CD14-positive monocyte (primary cell): ENCODE measurements around the gene MYO3B. TPM values are rescaled to one million over a fixed set of nuclear protein-coding genes. Genes with fewer than 3 reads are reported as not detected.

ENCODE experiments used
- DNase-seq, 3 donors: peaks; one replicate each; pipeline ENCODE4 v3.0.0-alpha.2; 2011 to 2022
- H2AFZ ChIP-seq: 2 replicates; pipeline ENCODE4 v1.6.0; 2012; ENCODE audit warnings: mild to moderate bottlenecking, low read depth, low read length, inconsistent platforms; ENCODE audit not compliant: insufficient read depth, poor library complexity, severe bottlenecking
- H3K27ac ChIP-seq, 2 donors: 1 replicate in 1 of 2; 2 replicates in 1 of 2; pipeline ENCODE4 v1.5.1; 2012 to 2013; ENCODE audit warnings: low read length in 2 of 2, control low read depth in 1 of 2, inconsistent platforms in 1 of 2, low read depth in 1 of 2, mild to moderate bottlenecking in 1 of 2
- H3K27me3 ChIP-seq, 2 donors: one replicate each; pipeline versions ENCODE4 v1.6.0 to v1.6.1; 2011 to 2013; ENCODE audit warnings: low read length in 2 of 2; ENCODE audit not compliant: control insufficient read depth in 2 of 2, insufficient read depth in 2 of 2
- H3K36me3 ChIP-seq, 2 donors: replicated peaks in 1 of 2; 1 replicate in 1 of 2; 2 replicates in 1 of 2; pipeline versions ENCODE4 v1.5.1 to v1.6.1; 2012 to 2013; ENCODE audit warnings: low read length in 2 of 2, control low read depth in 1 of 2, inconsistent platforms in 1 of 2, mild to moderate bottlenecking in 1 of 2; ENCODE audit not compliant: insufficient read depth in 2 of 2, control insufficient read depth in 1 of 2
- H3K4me1 ChIP-seq, 2 donors: 1 replicate in 1 of 2; 2 replicates in 1 of 2; pipeline versions ENCODE4 v1.5.1 to v1.6.1; 2012 to 2013; ENCODE audit warnings: low read length in 2 of 2, control low read depth in 1 of 2, inconsistent platforms in 1 of 2, mild to moderate bottlenecking in 1 of 2, moderate library complexity in 1 of 2; ENCODE audit not compliant: insufficient read depth in 2 of 2, control insufficient read depth in 1 of 2
- H3K4me2 ChIP-seq: replicated peaks from 2 replicates; pipeline ENCODE3; 2012; ENCODE audit warnings: low read length, moderate library complexity, mild to moderate bottlenecking; ENCODE audit not compliant: poor library complexity, severe bottlenecking; ENCODE audit errors: extremely low read depth
- H3K4me3 ChIP-seq, 3 experiments: fragments of 200-600 bp in 1 of 3; sonication (generic) in 1 of 3; replicated peaks in 1 of 3; 1 replicate in 2 of 3; 2 replicates in 1 of 3; pipeline ENCODE4 v1.5.1; 2011 to 2013; ENCODE audit warnings: low read length in 3 of 3, mild to moderate bottlenecking in 3 of 3, control low read depth in 2 of 3, low read depth in 2 of 3, inconsistent platforms in 1 of 3, moderate library complexity in 1 of 3
- H3K79me2 ChIP-seq: 2 replicates; pipeline ENCODE4 v1.6.0; 2012; ENCODE audit warnings: mild to moderate bottlenecking, control low read depth, inconsistent platforms, low read length, moderate library complexity; ENCODE audit not compliant: insufficient read depth
- H3K9ac ChIP-seq: 2 replicates; pipeline ENCODE4 v1.6.0; 2017; ENCODE audit warnings: low read length, mild to moderate bottlenecking; ENCODE audit not compliant: insufficient read depth, poor library complexity, severe bottlenecking
- H3K9me3 ChIP-seq, 2 donors: replicated peaks in 1 of 2; 1 replicate in 1 of 2; 2 replicates in 1 of 2; pipeline versions ENCODE4 v1.5.1 to v1.6.1; 2012 to 2013; ENCODE audit warnings: low read length in 2 of 2, control low read depth in 1 of 2; ENCODE audit not compliant: control insufficient read depth in 1 of 2, insufficient read depth in 1 of 2
- H4K20me1 ChIP-seq: 2 replicates; pipeline ENCODE4 v1.6.0; 2012; ENCODE audit warnings: mild to moderate bottlenecking, low read length, control low read depth, moderate library complexity; ENCODE audit not compliant: insufficient read depth
- H3K27ac Mint-ChIP-seq, 7 donors: one replicate each; pipeline ENCODE4 v1.8.0; 2020; ENCODE audit warnings: mild to moderate bottlenecking in 7 of 7, mixed read lengths in 7 of 7, moderate library complexity in 6 of 7, inconsistent platforms in 2 of 7
- H3K27me3 Mint-ChIP-seq, 3 donors: one replicate each; pipeline ENCODE4 v1.8.0; 2021 to 2022; ENCODE audit warnings: low read depth in 3 of 3, mild to moderate bottlenecking in 3 of 3, mixed read lengths in 3 of 3, moderate library complexity in 3 of 3, inconsistent platforms in 1 of 3
- H3K36me3 Mint-ChIP-seq, 2 donors: one replicate each; pipeline ENCODE4 v1.8.0; 2020; ENCODE audit warnings: mixed read lengths in 2 of 2, inconsistent platforms in 1 of 2, mild to moderate bottlenecking in 1 of 2
- H3K4me1 Mint-ChIP-seq: one replicate; pipeline ENCODE4 v1.8.0; 2020; ENCODE audit warnings: mild to moderate bottlenecking, mixed read lengths
- H3K4me3 Mint-ChIP-seq, 2 donors: one replicate each; pipeline ENCODE4 v1.8.0; 2020; ENCODE audit warnings: mild to moderate bottlenecking in 2 of 2, mixed read lengths in 2 of 2, moderate library complexity in 1 of 2
- H3K9me3 Mint-ChIP-seq, 7 donors: one replicate each; pipeline ENCODE4 v1.8.0; 2020 to 2022; ENCODE audit warnings: mixed read lengths in 7 of 7, mild to moderate bottlenecking in 6 of 7, moderate library complexity in 6 of 7, inconsistent platforms in 2 of 7
- WGBS: methylation state at CpG from one replicate; pipeline ENCODE4 v1.1.5; 2013; ENCODE audit warnings: missing lambda C conversion rate; ENCODE audit not compliant: insufficient coverage; 5-methylcytosine and 5-hydroxymethylcytosine counted together
- intact Hi-C, 2 donors: fragments of 100-400 bp; cut with micrococcal nuclease; formaldehyde crosslinking; loops; one replicate each; pipeline versions ENCODE4 v1.15.0 to v1.15.1; 2023
- polyA plus RNA-seq, 3 donors: library from polyadenylated mRNA; depleted of rRNA in 1 of 3; unstranded in 2 of 3; stranded (reverse) in 1 of 3; fragments of 300-500 nt in 2 of 3; fragments of >200 nt in 1 of 3; fragmentation: Illumina TruSeq in 2 of 3; gene quantifications; 1 replicate in 2 of 3; 2 replicates in 1 of 3; pipeline ENCODE4 v1.2.3, GENCODE V29; 2012 to 2021
- TF ChIP-seq, protein P1 (sequence below): fragments of 200-600 bp; IDR thresholded peaks from one replicate; pipeline ENCODE4 v1.8.0; 2022; ENCODE audit warnings: antibody characterized with exemption, mild to moderate bottlenecking

Gene MYO3B
- polyA plus RNA-seq, 3 donors, result not detected

DNA sequence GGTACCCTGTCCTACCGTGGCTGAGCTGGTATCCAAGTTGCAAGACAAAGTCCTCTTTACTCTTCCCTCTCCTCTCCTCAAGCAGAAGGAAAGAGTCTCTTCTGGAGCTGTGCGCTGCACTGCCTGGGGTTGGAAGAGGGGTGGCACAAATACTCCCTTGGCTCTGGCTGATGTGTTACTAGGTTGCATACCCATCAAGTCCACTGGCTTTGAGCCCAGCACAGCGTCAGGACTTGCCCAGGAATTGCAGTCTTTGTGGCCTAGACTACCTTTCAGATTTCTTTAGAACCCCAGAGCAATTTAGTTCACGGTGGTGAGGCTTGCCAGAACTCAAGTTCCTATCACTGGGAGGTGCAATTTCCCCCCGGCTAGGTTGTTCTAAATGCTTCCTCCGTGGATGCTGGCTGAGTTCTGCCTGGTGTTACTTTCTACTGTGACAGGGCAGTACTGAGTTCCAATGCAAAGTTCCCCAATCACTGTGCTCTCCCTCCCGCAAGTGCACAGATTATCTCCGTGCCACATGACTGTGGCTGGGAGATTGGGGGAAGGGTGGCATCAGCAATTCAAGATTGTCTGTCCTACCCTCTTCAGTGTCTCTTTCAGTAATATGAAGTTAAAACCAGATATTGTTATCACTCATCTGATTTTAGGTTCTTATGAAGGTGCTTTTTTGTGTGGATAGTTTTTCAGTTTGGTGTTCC, 13.4 kb downstream of the MYO3B start:
- intact Hi-C loops, result no loop called here
- 99% methylated on average over 5 of the region's 8 CpGs for WGBS

DNA sequence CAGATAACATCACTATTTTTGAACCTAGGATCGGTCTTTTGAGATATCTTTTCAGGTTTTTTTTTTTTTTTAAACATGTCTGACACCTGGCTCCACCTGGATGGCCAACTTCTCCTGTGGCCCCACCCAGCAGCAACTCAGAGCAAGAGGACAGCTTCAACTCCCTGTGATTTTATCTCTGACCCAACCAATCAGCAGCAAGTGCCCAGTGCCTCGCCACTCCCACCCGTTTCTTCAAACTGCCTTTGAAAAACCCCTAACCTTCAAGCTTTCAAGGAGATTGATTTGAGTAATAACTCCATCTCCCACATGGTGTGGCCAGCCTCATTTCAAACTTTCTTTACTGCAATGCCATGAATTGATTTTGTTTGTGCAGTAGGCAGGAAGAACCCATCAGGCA, 19.0 kb downstream of the MYO3B start:
- WGBS, result 80% methylated on average over 1 of the region's 3 CpGs

More for the DNA sequence above, 13.4 kb downstream of the MYO3B start:
- no peak for DNase-seq
- Histone ChIP-seq H2AFZ (no peak overlapping the region), H3K4me1 (no peaks in the 10 kb centered on the region), H3K27me3 (no peaks in the 10 kb centered on the region), H3K27ac (no peak overlapping the region), H3K9me3 (peaks cover 0 to 13% of the 10 kb centered on the region in 2 donors), H3K4me2 (no peak overlapping the region), H4K20me1 (no peaks in the 10 kb centered on the region), H3K4me3 (no peak overlapping the region), H3K9ac (no peak overlapping the region), H3K36me3 (no peaks in the 10 kb centered on the region), H3K79me2 (no peaks in the 10 kb centered on the region)
- Mint-ChIP-seq H3K36me3 (no peaks in the 10 kb centered on the region), H3K9me3 (peaks cover 10 to 34% (median 20%) of the 10 kb centered on the region in 7 donors), H3K4me3 (no peak overlapping the region), H3K4me1 (no peaks in the 10 kb centered on the region), H3K27me3 (peaks cover 0 to 6% (median 4%) of the 10 kb centered on the region in 3 donors), H3K27ac (no peak overlapping the region)
- TF ChIP-seq, protein P1, sequence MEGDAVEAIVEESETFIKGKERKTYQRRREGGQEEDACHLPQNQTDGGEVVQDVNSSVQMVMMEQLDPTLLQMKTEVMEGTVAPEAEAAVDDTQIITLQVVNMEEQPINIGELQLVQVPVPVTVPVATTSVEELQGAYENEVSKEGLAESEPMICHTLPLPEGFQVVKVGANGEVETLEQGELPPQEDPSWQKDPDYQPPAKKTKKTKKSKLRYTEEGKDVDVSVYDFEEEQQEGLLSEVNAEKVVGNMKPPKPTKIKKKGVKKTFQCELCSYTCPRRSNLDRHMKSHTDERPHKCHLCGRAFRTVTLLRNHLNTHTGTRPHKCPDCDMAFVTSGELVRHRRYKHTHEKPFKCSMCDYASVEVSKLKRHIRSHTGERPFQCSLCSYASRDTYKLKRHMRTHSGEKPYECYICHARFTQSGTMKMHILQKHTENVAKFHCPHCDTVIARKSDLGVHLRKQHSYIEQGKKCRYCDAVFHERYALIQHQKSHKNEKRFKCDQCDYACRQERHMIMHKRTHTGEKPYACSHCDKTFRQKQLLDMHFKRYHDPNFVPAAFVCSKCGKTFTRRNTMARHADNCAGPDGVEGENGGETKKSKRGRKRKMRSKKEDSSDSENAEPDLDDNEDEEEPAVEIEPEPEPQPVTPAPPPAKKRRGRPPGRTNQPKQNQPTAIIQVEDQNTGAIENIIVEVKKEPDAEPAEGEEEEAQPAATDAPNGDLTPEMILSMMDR, result no peak

More for the DNA sequence above, 19.0 kb downstream of the MYO3B start:
- TF ChIP-seq, protein P1, result no peak
- H2AFZ ChIP-seq, result no peak overlapping the region
- H3K36me3 ChIP-seq, result no peaks in the 10 kb centered on the region
- H3K27me3 ChIP-seq, result no peaks in the 10 kb centered on the region
- no peak overlapping the region for H3K4me3 Mint-ChIP-seq
- peaks cover 0 to 6% (median 4%) of the 10 kb centered on the region in 3 donors for H3K27me3 Mint-ChIP-seq
- no peak overlapping the region for H3K4me3 ChIP-seq
- no peak overlapping the region for H3K4me2 ChIP-seq
- H3K4me1 ChIP-seq, result no peaks in the 10 kb centered on the region
- H3K9ac ChIP-seq, result no peak overlapping the region
- intact Hi-C loops, result no loop called here
- H3K4me1 Mint-ChIP-seq, result no peaks in the 10 kb centered on the region
- H3K27ac ChIP-seq, result no peak overlapping the region
- no peaks in the 10 kb centered on the region for H3K36me3 Mint-ChIP-seq
- no peaks in the 10 kb centered on the region for H4K20me1 ChIP-seq
- H3K9me3 ChIP-seq, result no peaks in the 10 kb centered on the region
- DNase-seq, result no peak
- peaks cover 0 to 7% (median 0%) of the 10 kb centered on the region in 7 donors for H3K9me3 Mint-ChIP-seq
- no peak overlapping the region for H3K27ac Mint-ChIP-seq
- no peaks in the 10 kb centered on the region for H3K79me2 ChIP-seq
